ENCODE results near the gene HEATR1.

DNA sequence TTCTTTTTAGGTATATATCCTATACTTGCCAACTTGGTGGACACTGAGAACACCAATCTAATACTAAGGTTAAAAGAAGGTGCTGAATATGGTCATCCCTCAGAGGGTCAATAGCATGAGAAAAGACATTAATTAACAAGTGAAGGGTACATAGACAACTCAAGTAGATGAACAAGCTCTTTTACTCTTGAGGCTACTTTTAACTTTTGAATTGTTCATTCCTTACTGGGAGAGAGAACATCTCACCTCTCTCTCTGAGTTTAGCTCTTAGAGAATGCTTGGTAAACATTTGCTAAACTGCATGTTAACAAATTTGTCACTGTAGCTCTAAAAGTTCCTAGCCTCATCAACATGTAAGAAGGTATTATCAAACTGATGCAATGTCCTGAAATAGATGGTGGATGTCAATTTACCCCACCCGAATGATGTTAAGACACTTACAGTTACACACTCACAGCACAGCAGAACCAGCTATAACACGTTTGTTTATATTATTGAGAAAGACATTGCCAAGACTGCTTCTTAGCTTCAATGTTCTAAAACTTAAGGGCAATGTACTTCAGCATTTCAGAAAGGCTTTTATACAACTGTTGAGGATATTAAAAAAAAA, 35.9 kb downstream of the HEATR1 start:
- TF ChIP-seq, protein P1, sequence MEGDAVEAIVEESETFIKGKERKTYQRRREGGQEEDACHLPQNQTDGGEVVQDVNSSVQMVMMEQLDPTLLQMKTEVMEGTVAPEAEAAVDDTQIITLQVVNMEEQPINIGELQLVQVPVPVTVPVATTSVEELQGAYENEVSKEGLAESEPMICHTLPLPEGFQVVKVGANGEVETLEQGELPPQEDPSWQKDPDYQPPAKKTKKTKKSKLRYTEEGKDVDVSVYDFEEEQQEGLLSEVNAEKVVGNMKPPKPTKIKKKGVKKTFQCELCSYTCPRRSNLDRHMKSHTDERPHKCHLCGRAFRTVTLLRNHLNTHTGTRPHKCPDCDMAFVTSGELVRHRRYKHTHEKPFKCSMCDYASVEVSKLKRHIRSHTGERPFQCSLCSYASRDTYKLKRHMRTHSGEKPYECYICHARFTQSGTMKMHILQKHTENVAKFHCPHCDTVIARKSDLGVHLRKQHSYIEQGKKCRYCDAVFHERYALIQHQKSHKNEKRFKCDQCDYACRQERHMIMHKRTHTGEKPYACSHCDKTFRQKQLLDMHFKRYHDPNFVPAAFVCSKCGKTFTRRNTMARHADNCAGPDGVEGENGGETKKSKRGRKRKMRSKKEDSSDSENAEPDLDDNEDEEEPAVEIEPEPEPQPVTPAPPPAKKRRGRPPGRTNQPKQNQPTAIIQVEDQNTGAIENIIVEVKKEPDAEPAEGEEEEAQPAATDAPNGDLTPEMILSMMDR (IDR thresholded peaks at IDR 0.05 in 4 of 5, conservative IDR thresholded peaks at IDR 0.05 in 1 of 5): no peak
- no peak for TF ChIP-seq POLR2A (IDR thresholded peaks at IDR 0.05)
